Panc1 (cell line): ENCODE results near the gene NRP2.

Experiments
- POLR2AphosphoS5 ChIP-seq: IDR thresholded peaks from 2 replicates; pipeline ENCODE4 v1.6.1; 2012; ENCODE audit warnings: mild to moderate bottlenecking, low read depth, low read length, moderate library complexity
- TCF7L2 ChIP-seq: IDR thresholded peaks from 2 replicates; pipeline ENCODE4 v1.6.1; 2011; ENCODE audit warnings: mild to moderate bottlenecking, low read depth, low read length, inconsistent platforms
- TF ChIP-seq, protein P1 (sequence below): fragments of 450-650 bp; IDR thresholded peaks from 2 replicates; pipeline ENCODE4 v1.5.1; 2017; ENCODE audit warnings: mild to moderate bottlenecking
- TF ChIP-seq, protein P2 (sequence below), 2 experiments: IDR thresholded peaks; 2 replicates each; pipeline ENCODE4 v1.6.1; 2011 to 2012; ENCODE audit warnings: low read depth in 2 of 2, control low read depth in 1 of 2, low read length in 1 of 2, mild to moderate bottlenecking in 1 of 2, moderate library complexity in 1 of 2; ENCODE audit not compliant: insufficient read depth in 1 of 2

DNA sequence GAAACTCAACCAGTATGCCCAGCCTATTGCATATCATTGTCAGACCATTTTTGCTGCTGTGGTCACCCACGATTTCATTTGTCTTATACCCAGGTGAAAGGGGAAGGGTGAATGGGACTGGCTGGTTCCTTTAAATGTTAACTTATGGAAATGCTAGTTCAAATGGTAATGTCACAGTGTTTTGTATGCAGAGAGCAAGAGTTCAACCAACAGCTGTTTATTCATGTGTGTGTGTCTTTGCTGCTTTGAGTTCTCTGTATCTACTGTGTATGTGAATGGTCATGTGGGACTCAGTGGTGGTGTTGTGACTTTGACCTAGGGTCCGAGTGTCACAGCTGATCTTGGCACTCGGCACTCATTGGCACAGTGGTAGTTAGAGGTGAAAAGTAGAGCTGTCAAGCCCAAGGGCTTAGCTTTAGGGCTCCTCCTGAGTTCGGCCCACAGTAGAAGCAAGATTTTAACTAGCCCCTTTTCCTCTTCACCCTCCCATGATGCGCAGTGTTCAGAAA lies 114.6 kb downstream of the NRP2 start:
- TF ChIP-seq, protein P1, sequence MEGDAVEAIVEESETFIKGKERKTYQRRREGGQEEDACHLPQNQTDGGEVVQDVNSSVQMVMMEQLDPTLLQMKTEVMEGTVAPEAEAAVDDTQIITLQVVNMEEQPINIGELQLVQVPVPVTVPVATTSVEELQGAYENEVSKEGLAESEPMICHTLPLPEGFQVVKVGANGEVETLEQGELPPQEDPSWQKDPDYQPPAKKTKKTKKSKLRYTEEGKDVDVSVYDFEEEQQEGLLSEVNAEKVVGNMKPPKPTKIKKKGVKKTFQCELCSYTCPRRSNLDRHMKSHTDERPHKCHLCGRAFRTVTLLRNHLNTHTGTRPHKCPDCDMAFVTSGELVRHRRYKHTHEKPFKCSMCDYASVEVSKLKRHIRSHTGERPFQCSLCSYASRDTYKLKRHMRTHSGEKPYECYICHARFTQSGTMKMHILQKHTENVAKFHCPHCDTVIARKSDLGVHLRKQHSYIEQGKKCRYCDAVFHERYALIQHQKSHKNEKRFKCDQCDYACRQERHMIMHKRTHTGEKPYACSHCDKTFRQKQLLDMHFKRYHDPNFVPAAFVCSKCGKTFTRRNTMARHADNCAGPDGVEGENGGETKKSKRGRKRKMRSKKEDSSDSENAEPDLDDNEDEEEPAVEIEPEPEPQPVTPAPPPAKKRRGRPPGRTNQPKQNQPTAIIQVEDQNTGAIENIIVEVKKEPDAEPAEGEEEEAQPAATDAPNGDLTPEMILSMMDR: no peak
- TF ChIP-seq POLR2AphosphoS5: no peak
- TF ChIP-seq TCF7L2: no peak
- TF ChIP-seq, protein P2, sequence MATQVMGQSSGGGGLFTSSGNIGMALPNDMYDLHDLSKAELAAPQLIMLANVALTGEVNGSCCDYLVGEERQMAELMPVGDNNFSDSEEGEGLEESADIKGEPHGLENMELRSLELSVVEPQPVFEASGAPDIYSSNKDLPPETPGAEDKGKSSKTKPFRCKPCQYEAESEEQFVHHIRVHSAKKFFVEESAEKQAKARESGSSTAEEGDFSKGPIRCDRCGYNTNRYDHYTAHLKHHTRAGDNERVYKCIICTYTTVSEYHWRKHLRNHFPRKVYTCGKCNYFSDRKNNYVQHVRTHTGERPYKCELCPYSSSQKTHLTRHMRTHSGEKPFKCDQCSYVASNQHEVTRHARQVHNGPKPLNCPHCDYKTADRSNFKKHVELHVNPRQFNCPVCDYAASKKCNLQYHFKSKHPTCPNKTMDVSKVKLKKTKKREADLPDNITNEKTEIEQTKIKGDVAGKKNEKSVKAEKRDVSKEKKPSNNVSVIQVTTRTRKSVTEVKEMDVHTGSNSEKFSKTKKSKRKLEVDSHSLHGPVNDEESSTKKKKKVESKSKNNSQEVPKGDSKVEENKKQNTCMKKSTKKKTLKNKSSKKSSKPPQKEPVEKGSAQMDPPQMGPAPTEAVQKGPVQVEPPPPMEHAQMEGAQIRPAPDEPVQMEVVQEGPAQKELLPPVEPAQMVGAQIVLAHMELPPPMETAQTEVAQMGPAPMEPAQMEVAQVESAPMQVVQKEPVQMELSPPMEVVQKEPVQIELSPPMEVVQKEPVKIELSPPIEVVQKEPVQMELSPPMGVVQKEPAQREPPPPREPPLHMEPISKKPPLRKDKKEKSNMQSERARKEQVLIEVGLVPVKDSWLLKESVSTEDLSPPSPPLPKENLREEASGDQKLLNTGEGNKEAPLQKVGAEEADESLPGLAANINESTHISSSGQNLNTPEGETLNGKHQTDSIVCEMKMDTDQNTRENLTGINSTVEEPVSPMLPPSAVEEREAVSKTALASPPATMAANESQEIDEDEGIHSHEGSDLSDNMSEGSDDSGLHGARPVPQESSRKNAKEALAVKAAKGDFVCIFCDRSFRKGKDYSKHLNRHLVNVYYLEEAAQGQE (IDR thresholded peaks at IDR 0.05; ENCODE audit: insufficient read depth in 1 of 2, low read depth in 2 of 2, low read length in 1 of 2): no peak
